NB4 (cell line): Measurements from ENCODE around the gene NPHP4.

Source experiments
- CTCF ChIP-seq: IDR thresholded peaks from one replicate; pipeline ENCODE4 v1.5.1; 2012; ENCODE audit warnings: low read depth, low read length
- POLR2A ChIP-seq: IDR thresholded peaks from 2 replicates; pipeline ENCODE4 v1.6.1; 2011; ENCODE audit warnings: mild to moderate bottlenecking; ENCODE audit not compliant: insufficient read length; ENCODE audit errors: extremely low read depth

DNA sequence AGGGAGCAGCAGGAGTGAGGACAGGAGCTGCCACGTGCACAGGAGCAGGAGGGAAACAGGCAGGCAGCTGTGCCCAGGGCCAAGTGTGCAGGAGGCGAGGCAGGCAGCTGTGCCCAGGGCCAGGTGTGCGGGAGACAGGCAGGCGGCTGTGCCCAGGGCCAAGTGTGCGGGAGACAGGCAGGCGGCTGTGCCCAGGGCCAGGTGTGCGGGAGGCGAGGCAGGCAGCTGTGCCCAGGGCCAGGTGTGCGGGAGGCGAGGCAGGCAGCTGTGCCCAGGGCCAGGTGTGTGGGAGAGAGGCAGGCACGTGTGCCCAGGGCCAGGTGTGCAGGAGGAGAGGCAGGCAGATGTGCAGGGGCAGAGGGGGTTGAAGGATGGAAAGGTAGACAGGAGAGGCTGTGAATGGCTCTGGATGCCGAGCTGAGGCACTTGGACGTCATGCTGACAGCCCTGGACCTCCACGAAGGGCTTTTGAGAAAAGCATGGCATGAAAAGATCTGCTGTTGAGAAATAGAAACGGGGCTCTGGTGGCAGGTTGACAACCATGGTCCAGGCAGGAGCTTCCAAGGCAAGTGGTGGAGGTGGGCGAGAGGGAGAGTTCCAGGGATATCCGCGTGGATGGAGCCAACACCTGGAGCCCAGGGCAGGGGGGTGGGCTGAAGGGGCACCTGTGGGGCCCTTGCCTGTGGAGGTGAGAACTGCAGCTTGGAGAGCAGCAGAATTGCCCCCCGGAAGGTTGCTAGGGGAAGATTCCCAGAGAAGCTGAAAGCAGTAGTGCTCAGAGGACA lies 19.1 kb upstream of the NPHP4 start:
- no peak for TF ChIP-seq CTCF
- TF ChIP-seq POLR2A = no peak
